GM18498 (cell line): Measurements from ENCODE around the gene ETV7.

Experiments
- ATAC-seq: cut with Tn5 transposase; IDR thresholded peaks from one replicate; pipeline ENCODE4 v1.9.1; 2021; ENCODE audit warnings: mild to moderate bottlenecking, moderate library complexity; ENCODE audit not compliant: unreplicated experiment

The ETV7 gene

GRCh38 chr6:36384095-36384494, 3.4 kb downstream of the ETV7 start:
- no peak for ATAC-seq

- no peak for ATAC-seq
Measured at GRCh38 chr6:36383606-36384005, 3.9 kb downstream of the ETV7 start.

- no peak for ATAC-seq
Measured at GRCh38 chr6:36382976-36383375, 4.5 kb downstream of the ETV7 start.

DNA sequence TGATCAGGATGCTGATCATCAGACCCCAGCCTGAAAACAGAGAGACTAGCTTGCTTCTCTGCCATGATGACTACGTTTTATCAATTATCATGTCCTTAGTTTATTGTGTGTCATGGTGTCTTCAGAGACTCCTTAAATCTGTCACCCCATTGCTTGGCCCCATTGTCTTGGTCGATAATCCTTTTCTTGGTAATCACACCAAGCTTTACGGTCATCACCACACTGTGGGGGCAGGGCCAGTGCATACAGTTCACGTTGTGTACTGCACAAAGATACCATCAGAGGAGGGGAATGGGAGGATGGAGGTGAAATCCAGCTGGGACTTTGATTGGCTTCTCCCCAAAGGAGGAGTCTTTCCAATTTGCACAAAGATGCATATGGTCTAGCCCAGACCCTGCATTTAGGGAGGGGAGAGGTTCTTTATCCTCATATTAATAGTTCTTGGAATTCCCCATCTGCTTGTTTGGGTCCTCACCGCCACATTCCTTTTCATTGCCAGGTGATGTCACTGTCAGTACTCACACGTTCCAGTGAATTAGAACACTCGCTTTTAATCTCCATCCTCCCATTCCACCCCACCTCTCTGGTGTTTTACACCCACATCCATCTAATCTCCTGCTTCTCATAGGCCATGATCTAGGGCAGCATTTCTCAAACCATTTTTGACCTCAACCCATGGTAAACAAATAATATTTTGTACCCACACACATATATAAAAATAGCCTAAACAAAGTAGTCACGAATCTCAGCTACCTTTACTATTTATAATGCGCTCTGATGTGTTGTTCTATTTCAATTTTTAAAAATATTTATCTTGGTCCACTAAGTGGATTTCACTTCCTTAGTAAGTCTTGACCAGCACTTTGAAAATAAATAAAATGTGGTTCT, 5.7 kb downstream of the ETV7 start:
- ATAC-seq, result no peak

DNA sequence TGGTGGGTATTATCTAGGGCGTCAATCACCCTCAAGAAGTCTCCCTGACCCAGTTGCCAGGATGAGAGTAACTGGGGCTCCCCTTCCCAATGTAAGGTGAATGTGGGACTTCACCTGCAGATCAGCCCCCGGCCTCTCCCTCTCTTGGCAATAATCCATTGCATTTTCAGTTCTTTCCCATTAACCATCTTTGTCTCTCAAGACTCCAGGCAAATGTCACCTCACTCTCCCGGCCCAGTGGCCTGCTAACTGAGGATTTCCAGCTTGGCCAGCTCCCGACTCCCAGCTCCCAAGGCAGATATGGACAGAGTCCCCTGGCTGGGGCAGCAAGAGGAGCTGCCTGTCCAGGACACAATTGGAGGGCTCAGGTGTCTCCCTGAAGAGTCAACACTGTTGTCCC, 7.3 kb downstream of the ETV7 start:
- no peak for ATAC-seq

DNA sequence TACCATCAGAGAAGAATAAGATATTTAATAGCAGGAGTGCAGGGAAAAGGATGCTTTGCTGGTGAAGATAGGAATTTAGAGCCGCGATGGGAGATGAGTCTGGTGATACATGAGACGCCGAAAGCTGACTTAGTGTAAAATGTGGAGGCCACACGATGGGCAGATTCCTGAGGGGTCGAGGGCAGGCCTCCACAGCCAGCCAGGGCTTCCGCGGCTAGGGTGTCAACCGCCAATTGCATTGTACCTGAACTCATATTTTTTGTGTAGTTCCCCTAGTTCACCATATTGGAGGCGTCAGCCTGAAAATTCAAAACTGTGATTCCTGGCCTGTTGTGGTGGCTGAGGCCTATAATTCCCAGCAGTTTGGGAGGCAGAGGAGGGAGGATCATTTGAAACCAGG, 8.5 kb downstream of the ETV7 start:
- ATAC-seq, result no peak

DNA sequence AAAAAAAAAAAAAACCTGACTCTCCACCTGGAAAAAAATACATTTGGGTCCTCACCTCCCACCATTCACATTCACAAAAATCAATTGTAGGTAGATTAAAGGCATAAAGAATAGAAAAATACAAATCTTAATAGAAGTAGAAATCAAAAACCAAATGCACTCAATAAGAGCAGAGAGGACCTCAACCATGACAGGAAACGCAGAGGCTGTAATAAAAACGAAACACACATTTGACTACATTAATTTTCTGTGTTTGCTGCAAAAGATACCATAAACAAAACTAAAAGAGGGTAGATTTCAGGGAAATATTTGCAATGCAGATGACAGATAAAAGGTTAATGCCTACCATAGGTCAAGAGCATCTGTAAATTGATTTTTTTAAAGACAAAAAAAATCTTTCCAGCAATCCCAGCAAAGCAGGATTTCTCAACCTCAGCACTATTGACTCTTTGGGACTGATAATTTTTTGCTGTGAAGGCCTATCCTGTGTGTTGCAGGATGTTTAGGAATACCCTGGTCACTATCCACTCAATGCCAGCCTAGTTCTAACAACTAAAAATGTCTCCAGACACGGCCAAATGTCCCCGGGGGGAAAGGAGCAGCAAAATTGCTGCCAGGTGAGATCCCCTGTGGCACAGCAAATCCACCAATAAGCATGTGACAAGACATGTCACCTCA, 9.1 kb downstream of the ETV7 start:
- no peak for ATAC-seq

- no peak for ATAC-seq
Measured at GRCh38 chr6:36377594-36377993, 9.9 kb downstream of the ETV7 start.

- ATAC-seq, result no peak
Measured at GRCh38 chr6:36376742-36377141, 10.7 kb downstream of the ETV7 start.

- no peak for ATAC-seq
Measured at GRCh38 chr6:36376183-36376582, 11.3 kb downstream of the ETV7 start.

GRCh38 chr6:36375644-36376155, 11.8 kb downstream of the ETV7 start:
- no peak for ATAC-seq

- no peak for ATAC-seq
Measured at GRCh38 chr6:36374972-36375371, 12.5 kb downstream of the ETV7 start.

- ATAC-seq, result no peak
Measured at GRCh38 chr6:36374194-36374593, 13.3 kb downstream of the ETV7 start.

DNA sequence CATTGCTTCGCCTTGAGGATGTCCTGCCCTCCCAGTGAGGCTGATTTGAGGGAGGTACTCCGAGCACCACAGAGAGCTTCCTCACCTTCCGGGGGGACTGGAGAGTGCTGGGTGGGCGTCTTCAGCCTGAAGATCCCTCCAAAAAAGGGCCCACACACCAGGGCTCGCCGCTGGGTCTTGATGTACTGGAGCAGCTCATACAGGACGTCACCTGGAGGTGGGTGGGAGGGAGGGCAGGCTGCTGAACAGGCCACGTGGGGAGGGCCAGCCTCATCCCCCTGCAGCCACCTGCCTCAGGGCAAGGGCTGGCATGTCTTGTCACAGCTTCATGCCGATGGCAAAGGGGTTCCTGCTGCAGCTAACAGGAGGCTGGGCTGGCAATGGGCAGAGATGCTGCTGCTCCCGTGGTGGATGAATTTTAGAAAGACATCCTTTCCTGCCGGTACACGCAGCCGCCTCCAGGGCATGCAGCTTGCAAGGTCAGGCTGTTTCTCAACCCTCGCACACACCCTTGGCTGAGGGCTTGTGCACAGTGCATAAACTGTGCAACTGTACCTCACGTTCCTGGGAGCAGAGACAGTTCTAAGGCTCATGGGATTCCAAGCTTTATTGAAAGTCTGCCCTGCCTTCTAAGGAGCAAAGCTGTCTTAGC, 14.0 kb downstream of the ETV7 start:
- ATAC-seq, result no peak

DNA sequence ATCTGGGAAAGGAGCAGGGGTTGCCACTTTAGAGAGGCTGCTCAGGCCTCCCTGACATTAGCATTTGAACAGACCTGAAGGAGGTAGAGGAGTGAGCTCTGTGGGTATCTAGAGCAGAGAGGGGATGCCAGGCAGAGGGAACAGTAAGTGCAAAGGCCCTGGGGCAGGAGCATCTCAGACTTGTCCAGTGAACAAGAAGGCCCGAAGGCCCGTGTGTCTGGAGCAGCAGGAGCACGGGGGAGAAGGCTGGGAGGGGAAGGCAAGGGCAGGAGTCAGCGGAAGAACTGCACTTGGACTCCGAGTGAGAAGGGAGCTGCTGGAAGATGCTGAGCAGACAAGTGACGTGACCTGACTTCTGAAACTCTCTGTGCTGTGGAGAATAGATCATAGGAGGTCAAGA, 15.4 kb downstream of the ETV7 start:
- no peak for ATAC-seq

GRCh38 chr6:36371211-36371610, 16.3 kb downstream of the ETV7 start:
- no peak for ATAC-seq

GRCh38 chr6:36370638-36371037, 16.8 kb downstream of the ETV7 start:
- no peak for ATAC-seq

DNA sequence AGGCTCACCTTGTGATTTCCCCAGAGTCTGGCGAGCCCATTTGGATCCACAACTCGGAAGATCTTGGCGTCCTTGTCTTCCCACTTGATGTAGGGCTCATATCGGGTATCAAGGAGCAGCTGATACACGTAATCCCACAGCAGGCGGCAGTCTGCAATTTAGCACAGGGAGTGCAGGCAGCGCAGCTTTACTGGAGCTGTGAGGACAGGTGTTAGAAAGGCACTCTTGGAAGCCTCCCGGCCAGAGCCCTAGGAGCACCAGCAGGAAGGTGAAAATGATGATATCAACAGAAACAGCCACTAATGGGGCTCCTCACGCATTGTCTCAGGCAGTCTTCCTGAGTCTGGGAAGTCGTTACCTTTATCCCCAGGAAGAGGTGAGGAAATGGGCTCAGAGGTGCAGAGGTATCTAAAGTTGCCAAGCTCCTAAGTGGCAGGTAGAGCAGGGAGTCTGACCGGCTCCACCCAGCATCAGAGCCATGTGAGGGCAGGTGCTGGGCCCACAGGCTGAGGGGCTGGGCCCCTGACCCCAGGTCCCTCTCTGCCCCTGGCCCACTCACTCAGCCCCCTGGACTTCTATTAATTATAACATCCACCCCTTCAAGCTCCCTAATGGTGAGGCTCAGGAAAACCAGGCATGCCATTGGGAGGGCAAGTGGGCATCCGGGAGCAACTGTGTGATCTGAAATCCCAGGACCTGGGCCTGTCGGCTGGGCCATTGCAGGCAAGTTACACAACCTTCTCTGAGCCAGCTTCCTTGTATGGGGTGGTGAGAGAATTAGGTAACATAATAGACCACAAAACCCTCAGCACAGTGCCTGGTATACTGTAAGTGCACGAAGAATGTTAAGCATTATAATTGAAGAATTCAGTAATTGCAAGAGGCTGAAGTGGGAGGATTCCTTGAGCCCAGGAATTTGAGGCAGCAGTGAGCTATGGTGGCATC, 18.3 kb downstream of the ETV7 start:
- ATAC-seq, result no peak

DNA sequence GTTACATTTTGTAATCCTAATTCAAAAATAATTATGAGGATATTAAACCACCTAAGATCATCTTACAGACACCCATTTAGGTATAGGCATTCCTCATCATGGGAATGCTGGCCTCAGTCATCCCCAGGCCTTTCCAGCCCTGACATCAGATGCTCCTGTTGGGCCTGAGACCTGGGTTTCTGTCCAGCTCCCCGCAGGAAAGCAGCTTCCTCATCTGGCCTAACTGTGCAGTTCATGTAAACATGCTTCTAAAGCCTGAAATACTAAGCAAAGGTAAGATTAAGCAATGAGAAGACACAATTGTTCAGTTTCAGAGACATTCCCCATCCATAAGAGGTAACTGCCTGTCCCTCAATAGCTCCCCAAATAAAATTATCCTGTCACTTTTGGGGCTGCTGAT, 19.0 kb downstream of the ETV7 start:
- no peak for ATAC-seq

- ATAC-seq, result no peak
Measured at GRCh38 chr6:36367743-36368142, 19.7 kb downstream of the ETV7 start.
